Neural crest cell (in vitro differentiated cells): Measurements from ENCODE around the gene CTSK. TPM values are rescaled to one million over a fixed set of nuclear protein-coding genes. Genes with fewer than 3 reads are reported as not detected.
"Not testable (repeated sequence)": the region's sequence is repeated elsewhere in the genome, so short reads cannot be mapped to it uniquely, and the experiment has no call there.

Experiments
- DNase-seq: peaks from one replicate; pipeline ENCODE4 v3.0.0; 2021; ENCODE audit warnings: low read depth, mixed read lengths, low spot score
- H3K27ac Mint-ChIP-seq: one replicate; pipeline ENCODE4 v1.8.0; 2021; ENCODE audit warnings: mild to moderate bottlenecking, mixed read lengths; ENCODE audit not compliant: unreplicated experiment
- H3K27me3 Mint-ChIP-seq: 2 replicates; pipeline ENCODE4 v1.8.0; 2021; ENCODE audit warnings: low read depth, mild to moderate bottlenecking, mixed read lengths
- H3K36me3 Mint-ChIP-seq: 2 replicates; pipeline ENCODE4 v1.8.0; 2021; ENCODE audit warnings: low read depth, mild to moderate bottlenecking, mixed read lengths
- H3K4me1 Mint-ChIP-seq: 2 replicates; pipeline ENCODE4 v1.8.0; 2021; ENCODE audit warnings: mixed read lengths
- H3K4me3 Mint-ChIP-seq: one replicate; pipeline ENCODE4 v1.8.0; 2021; ENCODE audit warnings: mild to moderate bottlenecking, mixed read lengths
- H3K9me3 Mint-ChIP-seq: 2 replicates; pipeline ENCODE4 v1.8.0; 2021; ENCODE audit warnings: mixed read lengths
- total RNA-seq: library from RNA; stranded (reverse); gene quantifications from 2 replicates; pipeline ENCODE4 v1.2.1, GENCODE V29; 2021
- TF ChIP-seq, protein P1 (sequence below): fragments of 200-600 bp; sonication (generic); conservative IDR thresholded peaks from 2 replicates; pipeline ENCODE4 v1.5.0; 2021; ENCODE audit warnings: antibody characterized with exemption, mild to moderate bottlenecking

CTSK gene
- total RNA-seq, 1 donor from 2014 or later, result 5.8 TPM

DNA sequence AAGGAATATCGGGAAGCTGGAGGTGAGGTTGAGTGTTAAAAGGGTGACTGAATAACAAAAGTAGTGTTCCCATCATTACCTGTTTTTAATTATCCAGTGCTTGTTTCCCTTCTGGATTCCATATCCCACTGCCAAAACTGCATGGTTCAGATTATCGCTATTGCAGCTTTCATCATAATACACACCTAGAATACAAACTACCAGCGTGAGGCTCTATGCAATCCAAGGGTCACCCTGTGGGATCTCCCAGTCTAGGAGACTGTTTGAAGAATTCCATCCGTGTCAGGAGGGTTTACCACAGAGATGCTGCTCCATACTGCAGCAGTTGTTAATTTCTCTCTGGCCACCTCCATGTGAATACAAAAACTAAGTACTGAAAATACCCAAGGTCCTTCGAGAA lies 9.0 kb downstream of the CTSK start:
- Mint-ChIP-seq H3K4me3 (no peak overlapping the region), H3K27ac (no peak overlapping the region)

GRCh38 chr1:150798525-150798924 lies 9.5 kb downstream of the CTSK start:
- Mint-ChIP-seq H3K27ac (no peak overlapping the region), H3K36me3 (peaks cover 8% of the 10 kb centered on the region), H3K4me1 (peaks cover 12% of the 10 kb centered on the region), H3K4me3 (no peak overlapping the region), H3K27me3 (no peaks in the 10 kb centered on the region), H3K9me3 (no peaks in the 10 kb centered on the region)
- DNase-seq, result no peak
- TF ChIP-seq, protein P1, sequence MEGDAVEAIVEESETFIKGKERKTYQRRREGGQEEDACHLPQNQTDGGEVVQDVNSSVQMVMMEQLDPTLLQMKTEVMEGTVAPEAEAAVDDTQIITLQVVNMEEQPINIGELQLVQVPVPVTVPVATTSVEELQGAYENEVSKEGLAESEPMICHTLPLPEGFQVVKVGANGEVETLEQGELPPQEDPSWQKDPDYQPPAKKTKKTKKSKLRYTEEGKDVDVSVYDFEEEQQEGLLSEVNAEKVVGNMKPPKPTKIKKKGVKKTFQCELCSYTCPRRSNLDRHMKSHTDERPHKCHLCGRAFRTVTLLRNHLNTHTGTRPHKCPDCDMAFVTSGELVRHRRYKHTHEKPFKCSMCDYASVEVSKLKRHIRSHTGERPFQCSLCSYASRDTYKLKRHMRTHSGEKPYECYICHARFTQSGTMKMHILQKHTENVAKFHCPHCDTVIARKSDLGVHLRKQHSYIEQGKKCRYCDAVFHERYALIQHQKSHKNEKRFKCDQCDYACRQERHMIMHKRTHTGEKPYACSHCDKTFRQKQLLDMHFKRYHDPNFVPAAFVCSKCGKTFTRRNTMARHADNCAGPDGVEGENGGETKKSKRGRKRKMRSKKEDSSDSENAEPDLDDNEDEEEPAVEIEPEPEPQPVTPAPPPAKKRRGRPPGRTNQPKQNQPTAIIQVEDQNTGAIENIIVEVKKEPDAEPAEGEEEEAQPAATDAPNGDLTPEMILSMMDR, result no peak

More for the DNA sequence above, 9.0 kb downstream of the CTSK start:
- H3K9me3 Mint-ChIP-seq, result no peaks in the 10 kb centered on the region
- no peak for DNase-seq
- TF ChIP-seq, protein P1, result no peak
- peaks cover 8% of the 10 kb centered on the region for H3K36me3 Mint-ChIP-seq
- H3K27me3 Mint-ChIP-seq, result no peaks in the 10 kb centered on the region
- peaks cover 12% of the 10 kb centered on the region for H3K4me1 Mint-ChIP-seq

DNA sequence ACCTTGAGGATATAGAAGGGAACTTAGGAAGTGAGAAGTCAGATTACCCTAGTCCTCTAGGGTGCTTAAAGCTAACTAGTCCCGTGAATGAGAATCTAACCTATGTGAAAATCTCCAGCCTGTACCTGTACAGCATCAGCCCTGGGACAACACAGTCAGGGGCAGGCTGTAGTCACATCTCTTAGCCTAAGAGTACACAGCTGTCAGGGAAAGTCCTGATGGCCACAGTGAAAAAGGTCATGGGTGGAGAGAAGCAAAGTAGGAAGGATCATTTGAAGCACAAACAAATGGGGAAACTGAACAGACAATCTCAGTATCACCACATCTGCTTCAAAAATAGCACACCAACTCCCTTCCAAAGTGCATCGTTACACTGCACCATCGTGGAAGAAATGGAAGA lies 11.7 kb downstream of the CTSK start:
- peaks cover 5% of the 10 kb centered on the region for H3K36me3 Mint-ChIP-seq
- H3K4me3 Mint-ChIP-seq, result no peak overlapping the region
- DNase-seq, result no peak
- TF ChIP-seq, protein P1, result no peak
- H3K4me1 Mint-ChIP-seq, result peaks cover 12% of the 10 kb centered on the region
- no peaks in the 10 kb centered on the region for H3K9me3 Mint-ChIP-seq
- H3K27ac Mint-ChIP-seq, result no peak overlapping the region
- H3K27me3 Mint-ChIP-seq, result no peaks in the 10 kb centered on the region

DNA sequence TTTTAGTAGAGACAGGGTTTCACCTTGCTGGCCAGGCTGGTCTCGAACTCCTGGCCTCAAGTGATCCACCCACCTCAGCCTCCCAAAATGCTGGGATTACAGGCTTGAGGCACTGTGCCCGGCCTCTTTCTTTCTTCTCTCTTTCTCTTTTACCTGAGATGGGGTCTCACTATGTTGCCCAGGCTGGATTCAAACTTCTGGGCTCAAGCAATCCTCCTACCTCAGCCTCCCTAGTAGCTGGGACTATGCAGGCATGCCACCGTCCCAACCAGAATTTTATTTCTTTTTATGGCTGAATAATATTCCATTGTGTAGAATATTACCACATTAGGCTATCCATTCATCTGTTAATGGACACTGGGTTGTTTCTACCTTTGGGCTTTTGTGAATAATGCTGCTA lies 14.3 kb downstream of the CTSK start:
- DNase-seq, H3K9me3 Mint-ChIP-seq, H3K36me3 Mint-ChIP-seq, H3K27ac Mint-ChIP-seq, H3K27me3 Mint-ChIP-seq, H3K4me3 Mint-ChIP-seq, H3K4me1 Mint-ChIP-seq: not testable (repeated sequence)

- Mint-ChIP-seq H3K9me3 (no peaks in the 10 kb centered on the region), H3K36me3 (peaks cover 5% of the 10 kb centered on the region)
Observed at GRCh38 chr1:150793221-150793620, 14.8 kb downstream of the CTSK start.

DNA sequence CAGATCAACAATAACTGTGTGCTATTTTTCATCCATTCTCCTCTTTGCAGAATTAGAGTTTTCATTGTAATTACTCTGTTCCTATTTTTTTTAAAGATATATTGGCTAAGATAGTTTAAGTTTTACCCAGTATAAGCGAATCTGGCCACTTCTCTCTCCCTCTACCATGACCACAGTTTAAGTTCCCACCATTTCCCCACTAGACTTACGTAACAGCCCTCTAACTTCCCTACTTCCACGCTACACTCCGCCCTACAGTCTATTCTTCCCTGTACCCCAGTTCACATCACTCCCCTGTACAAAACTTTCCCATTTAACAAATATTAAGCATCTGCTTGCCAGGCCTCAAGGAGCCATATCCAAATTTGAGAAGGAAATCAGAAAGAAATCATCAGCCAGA lies 16.5 kb downstream of the CTSK start:
- no peaks in the 10 kb centered on the region for H3K4me1 Mint-ChIP-seq
- H3K4me3 Mint-ChIP-seq, result no peak overlapping the region
- no peak overlapping the region for H3K27ac Mint-ChIP-seq
- no peaks in the 10 kb centered on the region for H3K27me3 Mint-ChIP-seq
- TF ChIP-seq, protein P1, result no peak
- peaks cover 2% of the 10 kb centered on the region for H3K36me3 Mint-ChIP-seq
- DNase-seq, result no peak
- no peaks in the 10 kb centered on the region for H3K9me3 Mint-ChIP-seq

More at GRCh38 chr1:150793221-150793620, 14.8 kb downstream of the CTSK start:
- H3K27me3 Mint-ChIP-seq, result no peaks in the 10 kb centered on the region
- H3K4me3 Mint-ChIP-seq, result no peak overlapping the region
- no peak for DNase-seq
- peaks cover under 1% of the 10 kb centered on the region for H3K4me1 Mint-ChIP-seq
- TF ChIP-seq, protein P1, result no peak
- H3K27ac Mint-ChIP-seq, result no peak overlapping the region
